Measurements from ENCODE around the gene NACA.
"Not testable (repeated sequence)": the region's sequence is repeated elsewhere in the genome, so short reads cannot be mapped to it uniquely, and the experiment has no call there.

NACA gene

GRCh38 chr12:56724972-56725722 lies at the start of gene NACA:
Gene NACA, minus strand, starts transcription at chr12:56725299. Its CDS starts 778 bp downstream, at chr12:56724521.
- peak; percentile 97 for DNase-seq

- DNase-seq: no peak
Measured at GRCh38 chr12:56773113-56773512, 48.0 kb upstream of the NACA start.

GRCh38 chr12:56772625-56773024 lies 47.5 kb upstream of the NACA start:
- DNase-seq: no peak

GRCh38 chr12:56769868-56770267 lies 44.8 kb upstream of the NACA start:
- DNase-seq: no peak

GRCh38 chr12:56768424-56768823 lies 43.3 kb upstream of the NACA start:
- no peak for DNase-seq

GRCh38 chr12:56766535-56766934 lies 41.4 kb upstream of the NACA start:
- no peak for DNase-seq

GRCh38 chr12:56763753-56764657 lies 38.9 kb upstream of the NACA start:
- DNase-seq: no peak

- DNase-seq: no peak
Measured at GRCh38 chr12:56761812-56762211, 36.7 kb upstream of the NACA start.

- no peak for DNase-seq
Measured at GRCh38 chr12:56760460-56760859, 35.4 kb upstream of the NACA start.

- no peak for DNase-seq
Measured at GRCh38 chr12:56759263-56759908, 34.3 kb upstream of the NACA start.

- no peak for DNase-seq
Measured at GRCh38 chr12:56758728-56759262, 33.7 kb upstream of the NACA start.

GRCh38 chr12:56757971-56758370 lies 32.9 kb upstream of the NACA start:
- not testable (repeated sequence) for DNase-seq

GRCh38 chr12:56753566-56753965 lies 28.5 kb upstream of the NACA start:
- DNase-seq: no peak

- peak; percentile 93 for DNase-seq
Measured at GRCh38 chr12:56751712-56752598, 26.9 kb upstream of the NACA start, which contains the start of gene PRIM1. Gene PRIM1, minus strand, starts transcription at chr12:56752323. Its CDS starts 25 bp downstream, at chr12:56752298.

GRCh38 chr12:56750596-56750995 lies 25.5 kb upstream of the NACA start:
- not testable (repeated sequence) for DNase-seq

- DNase-seq: no peak
Measured at GRCh38 chr12:56749853-56750252, 24.8 kb upstream of the NACA start.

GRCh38 chr12:56749359-56749758 lies 24.3 kb upstream of the NACA start:
- DNase-seq: no peak

- no peak for DNase-seq
Measured at GRCh38 chr12:56728139-56728861, 3.2 kb upstream of the NACA start.

GRCh38 chr12:56726196-56726675 lies 1.1 kb upstream of the NACA start:
- not testable (repeated sequence) for DNase-seq

GRCh38 chr12:56725723-56726102 lies 614 bp upstream of the NACA start:
- DNase-seq: no peak

- DNase-seq: no peak
Measured at GRCh38 chr12:56724701-56724971, 463 bp downstream of the NACA start.

All from activated CD8-positive, alpha-beta memory T cell treated with anti-CD3 and anti-CD28 coated beads, Interleukin-2, amount 50 U/mL, for 48 hours (primary cell).